GM12873 (cell line): ENCODE results near the gene ZNF185.

Experiments used
- TF ChIP-seq, protein P1 (sequence below): IDR thresholded peaks from 2 replicates; pipeline ENCODE4 v1.5.1; 2012; ENCODE audit warnings: low read depth, mild to moderate bottlenecking, moderate library complexity, low read length, control low read depth; ENCODE audit not compliant: insufficient read depth; ENCODE audit errors: missing control alignments

The ZNF185 gene

DNA sequence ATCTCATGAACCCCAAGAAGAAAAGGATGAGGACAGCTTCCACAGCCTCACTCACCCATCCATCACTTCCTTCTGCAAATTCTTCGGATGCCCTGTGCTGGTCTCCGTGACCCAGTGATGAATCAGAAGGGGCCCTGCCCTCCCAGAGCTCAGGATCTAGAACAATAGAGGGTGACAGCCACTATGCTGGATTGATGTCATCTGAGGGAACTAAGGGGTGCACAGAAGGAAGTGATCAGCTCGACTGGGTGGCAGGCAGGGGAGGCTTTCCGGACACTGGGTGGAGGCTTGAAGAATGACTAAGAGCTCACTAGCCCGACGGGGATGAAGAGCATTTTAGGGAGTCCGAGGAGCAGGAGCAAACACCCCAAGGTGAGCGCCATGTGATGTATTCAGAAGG, 1.4 kb upstream of the ZNF185 start:
- TF ChIP-seq, protein P1, sequence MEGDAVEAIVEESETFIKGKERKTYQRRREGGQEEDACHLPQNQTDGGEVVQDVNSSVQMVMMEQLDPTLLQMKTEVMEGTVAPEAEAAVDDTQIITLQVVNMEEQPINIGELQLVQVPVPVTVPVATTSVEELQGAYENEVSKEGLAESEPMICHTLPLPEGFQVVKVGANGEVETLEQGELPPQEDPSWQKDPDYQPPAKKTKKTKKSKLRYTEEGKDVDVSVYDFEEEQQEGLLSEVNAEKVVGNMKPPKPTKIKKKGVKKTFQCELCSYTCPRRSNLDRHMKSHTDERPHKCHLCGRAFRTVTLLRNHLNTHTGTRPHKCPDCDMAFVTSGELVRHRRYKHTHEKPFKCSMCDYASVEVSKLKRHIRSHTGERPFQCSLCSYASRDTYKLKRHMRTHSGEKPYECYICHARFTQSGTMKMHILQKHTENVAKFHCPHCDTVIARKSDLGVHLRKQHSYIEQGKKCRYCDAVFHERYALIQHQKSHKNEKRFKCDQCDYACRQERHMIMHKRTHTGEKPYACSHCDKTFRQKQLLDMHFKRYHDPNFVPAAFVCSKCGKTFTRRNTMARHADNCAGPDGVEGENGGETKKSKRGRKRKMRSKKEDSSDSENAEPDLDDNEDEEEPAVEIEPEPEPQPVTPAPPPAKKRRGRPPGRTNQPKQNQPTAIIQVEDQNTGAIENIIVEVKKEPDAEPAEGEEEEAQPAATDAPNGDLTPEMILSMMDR, result no peak

DNA sequence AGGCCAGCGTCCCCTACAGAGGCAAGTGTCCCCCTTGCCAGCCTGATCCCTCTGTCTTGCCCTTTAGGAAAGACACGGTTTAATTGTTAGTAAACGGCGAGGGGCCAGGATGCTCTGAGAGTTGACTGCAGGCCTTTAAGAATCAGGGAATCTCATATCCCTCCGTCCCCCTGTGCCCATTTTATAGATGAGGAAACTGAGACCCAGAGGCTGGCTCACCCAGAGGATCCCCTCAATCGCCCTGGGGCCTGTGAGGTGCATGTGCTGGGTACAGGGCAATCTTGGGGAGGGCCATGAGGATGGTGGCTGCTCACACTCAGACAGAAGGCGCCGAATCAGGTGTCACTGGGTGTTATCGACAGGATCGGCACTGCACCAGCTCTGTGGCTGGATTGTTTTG, 575 bp downstream of the ZNF185 start:
- TF ChIP-seq, protein P1, result no peak

DNA sequence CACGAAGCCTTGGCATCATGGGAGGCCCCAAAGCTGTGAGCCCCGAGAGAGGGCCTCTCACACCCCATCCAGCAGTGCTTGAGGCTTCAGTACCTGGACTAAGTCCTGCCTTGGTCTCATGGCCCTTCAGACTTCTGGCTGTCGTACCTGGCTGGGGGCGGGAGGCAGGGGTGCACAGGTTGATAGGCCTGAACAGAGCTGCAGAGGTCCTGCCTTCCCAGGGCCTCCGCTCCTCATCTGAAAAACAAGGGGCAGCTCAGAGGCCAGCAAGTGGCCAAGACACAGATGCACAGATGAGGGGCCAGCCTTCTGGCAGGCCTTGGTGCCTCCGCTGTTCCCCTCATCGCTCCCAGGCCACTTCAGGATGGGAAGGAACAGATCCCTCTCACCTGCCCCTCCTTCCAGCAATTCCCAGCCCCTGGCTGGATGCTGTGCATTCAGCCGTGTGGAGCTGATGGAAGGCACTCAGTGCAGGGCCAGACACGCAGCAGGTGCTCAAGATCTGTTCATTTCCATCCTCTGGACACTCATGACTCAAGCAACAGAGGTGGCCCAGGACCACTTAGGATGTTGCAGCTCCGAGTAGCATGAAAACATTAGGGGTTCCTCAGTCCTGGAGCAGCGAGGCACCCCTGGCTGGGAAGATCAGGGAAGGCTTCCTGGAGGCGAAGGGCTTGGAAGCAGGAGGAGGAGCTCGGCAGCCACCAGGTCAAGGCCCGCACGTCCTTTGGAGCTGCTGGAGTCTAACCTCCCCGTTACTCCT, 1.4 kb downstream of the ZNF185 start:
- TF ChIP-seq, protein P1, result no peak

DNA sequence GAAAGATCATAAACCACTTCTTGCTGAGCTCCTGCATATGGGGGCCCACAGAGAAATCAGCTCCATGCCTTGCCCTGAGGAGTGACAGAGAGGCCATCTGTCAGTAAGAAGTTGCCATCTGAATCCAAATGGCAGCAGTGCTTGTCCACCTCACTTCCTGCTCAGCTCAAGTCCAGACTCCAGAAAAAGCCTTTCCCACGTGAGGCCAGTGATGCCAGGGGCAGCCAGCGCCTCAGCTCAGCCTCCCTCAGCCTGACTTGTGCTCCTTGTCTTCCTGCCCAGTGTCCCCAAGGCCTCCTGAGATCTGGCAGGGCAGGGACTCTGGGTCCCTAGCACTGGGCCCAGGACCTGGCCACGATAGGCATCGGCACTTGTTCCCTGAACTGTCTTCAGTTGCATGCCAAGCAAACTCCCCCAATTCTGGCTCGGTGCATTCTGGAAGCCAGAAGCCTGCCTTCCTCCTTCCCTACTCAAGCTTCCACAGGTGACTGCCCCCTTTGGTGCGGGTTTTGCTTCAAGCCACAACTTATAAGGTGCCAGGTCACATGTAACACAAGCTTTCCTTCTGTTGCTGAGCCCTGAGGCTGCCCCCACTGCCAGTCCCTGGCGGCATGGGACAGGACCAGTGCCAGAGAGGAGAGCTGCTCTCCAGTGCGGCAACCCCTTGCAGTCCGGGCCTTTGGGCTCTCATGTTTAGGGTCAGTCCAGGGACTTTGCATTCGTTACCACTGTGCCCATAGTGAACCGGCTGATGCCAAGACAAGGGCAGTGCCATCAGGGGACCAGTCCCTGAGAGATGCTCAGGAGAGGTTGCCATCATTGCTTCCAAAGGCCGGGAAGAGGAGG, 2.2 kb downstream of the ZNF185 start:
- TF ChIP-seq, protein P1, result no peak

DNA sequence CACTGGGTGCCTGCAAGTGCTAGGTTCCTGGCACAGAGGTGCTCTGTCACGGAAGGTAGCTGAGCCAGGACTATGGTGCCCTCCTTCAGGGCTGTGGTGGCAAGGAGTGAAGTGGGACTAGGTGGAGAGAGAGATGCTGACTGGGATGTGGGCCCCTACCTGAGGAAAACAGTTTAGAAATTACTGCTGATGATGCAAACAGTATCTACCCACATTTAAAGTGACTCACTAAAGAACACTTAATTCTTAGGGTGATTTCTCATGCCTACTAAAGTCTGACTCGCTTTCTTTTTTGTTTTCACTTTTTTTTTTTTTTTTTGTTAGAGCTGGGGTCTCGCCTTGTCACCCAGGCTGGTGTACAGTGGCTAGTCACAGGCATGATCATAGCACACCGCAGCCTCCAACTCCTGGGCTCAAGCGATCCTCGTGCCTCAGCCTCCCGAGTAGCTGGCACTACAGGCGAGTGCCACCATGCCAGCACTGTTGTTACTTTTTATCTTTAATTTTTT, 3.1 kb downstream of the ZNF185 start:
- TF ChIP-seq, protein P1, result no peak

DNA sequence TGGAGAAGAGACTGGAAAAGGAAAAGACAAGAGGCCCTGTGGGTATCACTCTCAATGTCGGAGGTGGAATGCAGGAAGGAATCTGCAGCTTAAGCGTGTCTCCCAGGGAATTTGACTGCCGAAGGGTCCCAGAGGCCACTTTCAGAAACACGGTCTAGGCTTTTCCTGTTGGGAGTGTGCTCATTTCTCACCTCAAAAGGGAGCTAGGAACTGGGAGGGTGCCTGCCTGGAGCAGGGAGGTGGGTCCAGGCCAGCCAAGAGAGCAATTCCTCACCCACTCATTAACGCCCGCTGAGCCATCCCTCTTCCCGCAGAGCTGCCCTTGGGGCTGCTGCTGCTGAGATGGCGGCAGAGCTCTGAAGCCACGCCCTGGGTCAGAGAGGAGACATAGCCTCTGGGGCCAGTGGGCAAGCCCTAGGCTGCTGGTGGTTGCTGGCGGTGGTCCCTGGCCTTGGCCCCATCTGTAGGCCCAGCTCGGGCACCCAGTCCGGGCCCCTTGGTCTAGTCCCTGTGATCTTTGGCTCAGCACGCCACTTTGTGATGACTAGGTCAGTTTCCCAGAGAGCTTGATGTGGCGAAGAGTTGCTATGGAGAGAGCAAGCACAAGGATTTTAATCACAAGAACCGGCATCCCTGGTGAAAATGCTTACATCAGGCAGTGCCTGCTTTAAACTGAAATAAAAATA, 4.1 kb downstream of the ZNF185 start:
- TF ChIP-seq, protein P1, result no peak

DNA sequence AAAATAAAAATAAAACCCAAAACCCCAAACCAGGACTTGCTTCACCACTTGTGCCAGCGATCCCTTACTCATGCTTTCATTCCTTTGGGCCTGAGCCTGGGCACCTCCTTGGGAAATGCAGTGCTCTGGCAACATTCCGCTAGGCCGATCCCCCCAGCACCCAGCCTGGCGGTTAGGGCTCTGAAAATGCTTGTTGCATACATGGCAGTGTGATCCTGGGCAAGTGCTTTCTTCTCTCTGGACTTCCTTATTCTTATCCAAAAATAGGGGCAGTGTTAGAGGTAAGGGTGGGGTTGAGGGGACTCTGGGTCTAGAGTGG, 4.6 kb downstream of the ZNF185 start:
- TF ChIP-seq, protein P1, result no peak
